ENCODE results near the gene AMPD3. TPM values are rescaled to one million over a fixed set of nuclear protein-coding genes. Genes with fewer than 3 reads are reported as not detected.

The AMPD3 gene
- polyA plus RNA-seq, 1 of the 3 experiments (the other 2 are of a cell fraction): 1.7 TPM

DNA sequence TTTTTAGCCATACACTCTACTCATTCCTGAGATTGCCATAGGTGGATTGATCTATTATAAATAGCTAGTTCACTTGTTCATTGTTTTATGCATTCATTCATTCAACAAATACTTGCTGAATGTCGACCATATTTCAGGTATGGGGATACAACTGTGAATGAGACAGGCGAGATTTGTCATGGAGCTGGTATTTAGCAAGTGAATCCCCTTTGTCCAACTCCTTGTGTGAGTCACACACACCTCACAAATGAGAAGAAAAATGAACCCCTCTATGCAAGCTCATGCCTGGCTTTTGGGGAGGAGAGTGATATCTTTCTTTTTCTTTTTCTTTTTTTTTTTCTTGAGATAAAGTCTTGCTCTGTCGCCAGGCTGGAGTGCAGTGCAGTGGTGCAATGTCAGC lies 1.8 kb upstream of the AMPD3 start:
- Histone ChIP-seq H3K4me2 (no peak overlapping the region), H2AFZ (ENCODE audit: low read depth) (no peak overlapping the region), H3K79me2 (ENCODE audit: insufficient read depth) (no peaks in the 10 kb centered on the region), H3K36me3 (replicated peaks in 1 of 2; ENCODE audit: control insufficient read depth in 1 of 2, insufficient read depth in 2 of 2, low read length in 1 of 2) (no peaks in the 10 kb centered on the region), H3K9ac (no peak overlapping the region), H3K9me2 (no peaks in the 10 kb centered on the region), H3K4me3 (ENCODE audit: low read depth in 2 of 2, low read length in 1 of 2) (no peak overlapping the region), H3F3A (replicated peaks; ENCODE audit: insufficient read depth) (no peaks in the 10 kb centered on the region), H3K27ac (ENCODE audit: low read depth in 2 of 2, low read length in 1 of 2) (no peak overlapping the region), H4K20me1 (ENCODE audit: insufficient read depth) (no peaks in the 10 kb centered on the region), H3K4me1 (ENCODE audit: control insufficient read depth in 1 of 2, insufficient read depth in 2 of 2, low read depth in 1 of 2, low read length in 1 of 2) (peaks cover 12 to 25% of the 10 kb centered on the region in 2 experiments; a peak in 3 of 4 replicates), H3K9me3 (no peaks in the 10 kb centered on the region), H3K27me3 (ENCODE audit: insufficient read depth) (no peaks in the 10 kb centered on the region)
- no peak for DNase-seq
- ChIA-PET CTCF (interaction anchor here (1.1 to 2.2 kb wide), 2 partner anchors 47 to 171 kb away, joined by 3 to 5 read pairs; no protein-coding TSS in a partner anchor), POLR2A (no interaction called here)
- 92% methylated on average over 3 of the region's 3 CpGs for WGBS (ENCODE audit: low lambda C conversion rate)
- no peak for TF ChIP-seq FOSL2 (IDR thresholded peaks at IDR 0.05; ENCODE audit: borderline replicate concordance, low read depth)
- TF ChIP-seq CHD2 (IDR thresholded peaks at IDR 0.05; ENCODE audit: low read length, partially characterized antibody): no peak
- no peak for TF ChIP-seq USF1 (IDR thresholded peaks at IDR 0.05; ENCODE audit: borderline replicate concordance, low read depth)
- no peak for TF ChIP-seq YY1 (IDR thresholded peaks at IDR 0.05; ENCODE audit: low read depth)
- no peak for TF ChIP-seq JUND (IDR thresholded peaks at IDR 0.05)
- TF ChIP-seq RFX5 (IDR thresholded peaks at IDR 0.05; ENCODE audit: low read length): no peak
- no peak for TF ChIP-seq EZH2phosphoT487 (IDR thresholded peaks at IDR 0.05; ENCODE audit: borderline replicate concordance, low read depth)
- no peak for TF ChIP-seq SMC3 (IDR thresholded peaks at IDR 0.05; ENCODE audit: low read depth, low read length)
- no peak for TF ChIP-seq TAF1 (IDR thresholded peaks at IDR 0.05; ENCODE audit: borderline replicate concordance, low read depth, low read length)
- no peak for TF ChIP-seq MEF2A (IDR thresholded peaks at IDR 0.05; ENCODE audit: borderline replicate concordance, low read depth)

GRCh38 chr11:10455637-10456487 lies 798 bp downstream of the AMPD3 start:
- ChIA-PET CTCF (interaction anchor here (0.8 to 3.0 kb wide), 9 partner anchors 9 to 279 kb away, joined by 3 to 18 read pairs (median 3); partner anchors contain the start of gene RNF141), POLR2A (interaction anchor here (1.3 to 2.0 kb wide), 4 partner anchors 49 to 85 kb away, joined by 3 to 5 read pairs (median 4); partner anchors contain the start of gene RNF141)
- peak overlapping the region; percentile 35 to 62 for H3K4me3 ChIP-seq (ENCODE audit: low read depth in 2 of 2, low read length in 1 of 2)
- H3K4me2 ChIP-seq: peak overlapping the region; percentile 82
- H3K9me3 ChIP-seq: no peaks in the 10 kb centered on the region
- H3F3A ChIP-seq (replicated peaks; ENCODE audit: insufficient read depth): no peaks in the 10 kb centered on the region
- peak; percentile 78 for DNase-seq
- peaks cover 12 to 34% of the 10 kb centered on the region in 2 experiments; a peak in 3 of 4 replicates for H3K4me1 ChIP-seq (ENCODE audit: control insufficient read depth in 1 of 2, insufficient read depth in 2 of 2, low read depth in 1 of 2, low read length in 1 of 2)
- peak overlapping the region; percentile 58 for H3K9ac ChIP-seq
- H3K9me2 ChIP-seq: no peaks in the 10 kb centered on the region
- peak overlapping the region; percentile 70 to 78 for H3K27ac ChIP-seq (ENCODE audit: low read depth in 2 of 2, low read length in 1 of 2)
- peak overlapping the region; percentile 85 for H2AFZ ChIP-seq (ENCODE audit: low read depth)
- WGBS (ENCODE audit: low lambda C conversion rate): 33% methylated on average over 17 of the region's 18 CpGs
- no peaks in the 10 kb centered on the region for H3K79me2 ChIP-seq (ENCODE audit: insufficient read depth)
- no peaks in the 10 kb centered on the region for H3K27me3 ChIP-seq (ENCODE audit: insufficient read depth)
- no peaks in the 10 kb centered on the region for H3K36me3 ChIP-seq (replicated peaks in 1 of 2; ENCODE audit: control insufficient read depth in 1 of 2, insufficient read depth in 2 of 2, low read length in 1 of 2)
- no peaks in the 10 kb centered on the region for H4K20me1 ChIP-seq (ENCODE audit: insufficient read depth)
- no peak for TF ChIP-seq REST (IDR thresholded peaks at IDR 0.05; ENCODE audit: low read depth, low read length)
- 0 out of 2 replicates have a peak, but pooled peaks have one; percentile 50 for TF ChIP-seq RFX5 (IDR thresholded peaks at IDR 0.05; ENCODE audit: low read length)
- TF ChIP-seq EP300 (IDR thresholded peaks at IDR 0.05; ENCODE audit: borderline replicate concordance in 1 of 2, low read depth in 1 of 2, low read length in 1 of 2): peak in 1 of 2 experiments; percentile 36; a peak in 1 of 4 replicates
- peak; percentile 88 for TF ChIP-seq PBX3 (IDR thresholded peaks at IDR 0.05)
- no peak for TF ChIP-seq ZBTB33 (IDR thresholded peaks at IDR 0.05; ENCODE audit: borderline replicate concordance, low read depth)
- TF ChIP-seq YY1 (IDR thresholded peaks at IDR 0.05; ENCODE audit: low read depth): 0 out of 2 replicates have a peak, but pooled peaks have one; percentile 42
- peak; percentile 89 for TF ChIP-seq GATA2 (CRISPR knock-in tag; IDR thresholded peaks at IDR 0.05)
- TF ChIP-seq RAD21 (IDR thresholded peaks at IDR 0.05; ENCODE audit: low read length): 0 out of 2 replicates have a peak, but pooled peaks have one; percentile 16
- peak; percentile 48; the same call in 1 of the 2 replicates for TF ChIP-seq TAF1 (IDR thresholded peaks at IDR 0.05; ENCODE audit: borderline replicate concordance, low read depth, low read length)
- no peak for TF ChIP-seq MEF2A (IDR thresholded peaks at IDR 0.05; ENCODE audit: borderline replicate concordance, low read depth)
- peak; percentile 13 for TF ChIP-seq MXI1 (IDR thresholded peaks at IDR 0.05; ENCODE audit: low read depth, low read length)
